Activated T-cell treated with anti-CD3 and anti-CD28 coated beads, Interleukin-2, amount 50 U/mL, for 24 hours (primary cell): ENCODE results near the gene PINLYP.
"Not testable (repeated sequence)": the region's sequence is repeated elsewhere in the genome, so short reads cannot be mapped to it uniquely, and the experiment has no call there.

Source experiments
- DNase-seq: peaks from one replicate; pipeline ENCODE4 v3.0.0-alpha.2; 2020
- H3K27ac Mint-ChIP-seq: 2 replicates; pipeline ENCODE4 v1.8.0; 2020; ENCODE audit warnings: mild to moderate bottlenecking, mixed read lengths
- H3K27me3 Mint-ChIP-seq: 2 replicates; pipeline ENCODE4 v1.8.0; 2020; ENCODE audit warnings: mixed read lengths
- H3K36me3 Mint-ChIP-seq: 2 replicates; pipeline ENCODE4 v1.8.0; 2020; ENCODE audit warnings: low read depth, mixed read lengths
- H3K4me1 Mint-ChIP-seq: 2 replicates; pipeline ENCODE4 v1.8.0; 2020; ENCODE audit warnings: low read depth, mixed read lengths
- H3K4me3 Mint-ChIP-seq: 2 replicates; pipeline ENCODE4 v1.8.0; 2020; ENCODE audit warnings: mild to moderate bottlenecking, moderate library complexity, mixed read lengths
- H3K9me3 Mint-ChIP-seq: 2 replicates; pipeline ENCODE4 v1.8.0; 2020; ENCODE audit warnings: mixed read lengths

PINLYP gene

GRCh38 chr19:43598445-43599240, 23.0 kb downstream of the PINLYP start:
- DNase-seq = no peak
- peaks cover 34% of the 10 kb centered on the region for H3K4me1 Mint-ChIP-seq
- H3K4me3 Mint-ChIP-seq = peak overlapping the region; percentile 100
- H3K27ac Mint-ChIP-seq = peak overlapping the region; percentile 100
- no peaks in the 10 kb centered on the region for H3K27me3 Mint-ChIP-seq
- no peaks in the 10 kb centered on the region for H3K9me3 Mint-ChIP-seq
- H3K36me3 Mint-ChIP-seq = peaks cover 89% of the 10 kb centered on the region

- Mint-ChIP-seq H3K27me3 (no peaks in the 10 kb centered on the region), H3K36me3 (peaks cover 82% of the 10 kb centered on the region), H3K4me1 (peaks cover 30% of the 10 kb centered on the region), H3K9me3 (no peaks in the 10 kb centered on the region), H3K27ac (peak overlapping the region; percentile 71), H3K4me3 (no peak overlapping the region)
- DNase-seq = no peak
Observed at GRCh38 chr19:43599635-43600295, 24.2 kb downstream of the PINLYP start.

GRCh38 chr19:43600326-43600725, 24.7 kb downstream of the PINLYP start:
- Mint-ChIP-seq H3K27ac (peak overlapping the region; percentile 82), H3K4me1 (peaks cover 30% of the 10 kb centered on the region), H3K36me3 (peaks cover 81% of the 10 kb centered on the region)
- H3K27me3 Mint-ChIP-seq, H3K9me3 Mint-ChIP-seq, DNase-seq, H3K4me3 Mint-ChIP-seq: not testable (repeated sequence)

GRCh38 chr19:43605875-43606568, 30.4 kb downstream of the PINLYP start:
- Mint-ChIP-seq H3K27ac (no peak overlapping the region), H3K4me3 (no peak overlapping the region), H3K27me3 (no peaks in the 10 kb centered on the region), H3K4me1 (peaks cover 8% of the 10 kb centered on the region), H3K36me3 (peaks cover 48% of the 10 kb centered on the region), H3K9me3 (no peaks in the 10 kb centered on the region)
- no peak for DNase-seq

- H3K27ac Mint-ChIP-seq = peak overlapping the region; percentile 75
- H3K9me3 Mint-ChIP-seq = no peaks in the 10 kb centered on the region
- peaks cover 11% of the 10 kb centered on the region for H3K4me1 Mint-ChIP-seq
- H3K36me3 Mint-ChIP-seq = peaks cover 45% of the 10 kb centered on the region
- H3K4me3 Mint-ChIP-seq = no peak overlapping the region
- DNase-seq = no peak
- no peaks in the 10 kb centered on the region for H3K27me3 Mint-ChIP-seq
Observed at GRCh38 chr19:43606569-43607229, 31.1 kb downstream of the PINLYP start.

- Mint-ChIP-seq H3K4me3 (no peak overlapping the region), H3K27ac (peak overlapping the region; percentile 75), H3K9me3 (no peaks in the 10 kb centered on the region), H3K36me3 (peaks cover 43% of the 10 kb centered on the region), H3K4me1 (peaks cover 14% of the 10 kb centered on the region), H3K27me3 (no peaks in the 10 kb centered on the region)
- no peak for DNase-seq
Observed at GRCh38 chr19:43607238-43608205, 31.9 kb downstream of the PINLYP start.

- peaks cover 47% of the 10 kb centered on the region for H3K36me3 Mint-ChIP-seq
- H3K27ac Mint-ChIP-seq = peak overlapping the region; percentile 41
Observed at GRCh38 chr19:43609872-43610271, 34.3 kb downstream of the PINLYP start.

GRCh38 chr19:43610493-43610892, 34.9 kb downstream of the PINLYP start:
- no peak overlapping the region for H3K4me3 Mint-ChIP-seq
- H3K27me3 Mint-ChIP-seq = no peaks in the 10 kb centered on the region
- peaks cover 44% of the 10 kb centered on the region for H3K36me3 Mint-ChIP-seq
- H3K4me1 Mint-ChIP-seq = peaks cover 15% of the 10 kb centered on the region
- no peaks in the 10 kb centered on the region for H3K9me3 Mint-ChIP-seq
- no peak for DNase-seq
- H3K27ac Mint-ChIP-seq = peak overlapping the region; percentile 76

More at GRCh38 chr19:43609872-43610271, 34.3 kb downstream of the PINLYP start:
- Mint-ChIP-seq H3K4me1 (peaks cover 14% of the 10 kb centered on the region), H3K9me3 (no peaks in the 10 kb centered on the region), H3K4me3 (no peak overlapping the region), H3K27me3 (no peaks in the 10 kb centered on the region)
- DNase-seq = no peak

GRCh38 chr19:43611788-43612187, 36.2 kb downstream of the PINLYP start, which contains the start of gene SRRM5:
Gene SRRM5, plus strand, starts transcription at chr19:43612088. Its CDS starts 34 bp downstream, at chr19:43612122.
- no peaks in the 10 kb centered on the region for H3K9me3 Mint-ChIP-seq
- peaks cover 40% of the 10 kb centered on the region for H3K36me3 Mint-ChIP-seq
- H3K27me3 Mint-ChIP-seq = no peaks in the 10 kb centered on the region
- no peak for DNase-seq
- H3K27ac Mint-ChIP-seq = peak within 1 kb of the TSS; percentile 76
- no peak within 1 kb of the TSS for H3K4me3 Mint-ChIP-seq
- peaks cover 19% of the 10 kb centered on the region for H3K4me1 Mint-ChIP-seq

- DNase-seq = no peak
- Mint-ChIP-seq H3K4me3 (no peak overlapping the region), H3K9me3 (no peaks in the 10 kb centered on the region), H3K27ac (no peak overlapping the region), H3K36me3 (peaks cover 34% of the 10 kb centered on the region), H3K27me3 (no peaks in the 10 kb centered on the region), H3K4me1 (peaks cover 17% of the 10 kb centered on the region)
Observed at GRCh38 chr19:43612374-43612773, 36.8 kb downstream of the PINLYP start.

- Mint-ChIP-seq H3K27ac (peak overlapping the region; percentile 74), H3K27me3 (no peaks in the 10 kb centered on the region), H3K4me3 (no peak overlapping the region), H3K36me3 (peaks cover 43% of the 10 kb centered on the region), H3K9me3 (no peaks in the 10 kb centered on the region), H3K4me1 (peaks cover 32% of the 10 kb centered on the region)
- no peak for DNase-seq
Observed at GRCh38 chr19:43616306-43616705, 40.7 kb downstream of the PINLYP start.

- no peaks in the 10 kb centered on the region for H3K9me3 Mint-ChIP-seq
- no peak overlapping the region for H3K27ac Mint-ChIP-seq
- H3K4me3 Mint-ChIP-seq = no peak overlapping the region
- peaks cover 30% of the 10 kb centered on the region for H3K4me1 Mint-ChIP-seq
- no peak for DNase-seq
- peaks cover 38% of the 10 kb centered on the region for H3K36me3 Mint-ChIP-seq
- H3K27me3 Mint-ChIP-seq = no peaks in the 10 kb centered on the region
Observed at GRCh38 chr19:43616954-43617353, 41.4 kb downstream of the PINLYP start.

GRCh38 chr19:43618921-43619261, 43.3 kb downstream of the PINLYP start:
- no peak for DNase-seq
- H3K4me3 Mint-ChIP-seq = peak overlapping the region; percentile 93
- H3K27ac Mint-ChIP-seq = peak overlapping the region; percentile 100
- no peaks in the 10 kb centered on the region for H3K9me3 Mint-ChIP-seq
- H3K36me3 Mint-ChIP-seq = peaks cover 24% of the 10 kb centered on the region
- H3K4me1 Mint-ChIP-seq = peaks cover 28% of the 10 kb centered on the region
- H3K27me3 Mint-ChIP-seq = no peaks in the 10 kb centered on the region
